Esophagus muscularis mucosa (tissue), 4 donors: ENCODE data around the gene SLC38A10. TPM values are rescaled to one million over a fixed set of nuclear protein-coding genes. Genes with fewer than 3 reads are reported as not detected.

ENCODE experiments used
- DNase-seq: peaks from one replicate; pipeline ENCODE4 v3.0.0-alpha.2; 2017; ENCODE audit errors: extremely low spot score
- H3K27ac ChIP-seq, 4 donors: fragments of 200-600 bp; sonication (generic); replicated peaks in 1 of 4; 1 replicate in 3 of 4; 2 replicates in 1 of 4; pipeline ENCODE4 v1.5.1; 2016 to 2019; ENCODE audit warnings: mild to moderate bottlenecking in 1 of 4
- H3K27me3 ChIP-seq, 4 donors: fragments of 200-600 bp; sonication (generic); one replicate each; pipeline versions ENCODE4 v1.5.1 to v1.6.0; 2016 to 2019
- H3K36me3 ChIP-seq, 4 donors: fragments of 200-600 bp; sonication (generic); one replicate each; pipeline ENCODE4 v1.5.1; 2016 to 2019
- H3K4me1 ChIP-seq, 4 donors: fragments of 200-600 bp; sonication (generic); one replicate each; pipeline ENCODE4 v1.5.1; 2016 to 2019
- H3K4me3 ChIP-seq, 4 donors: fragments of 200-600 bp; sonication (generic); 1 replicate in 2 of 4; 2 replicates in 2 of 4; pipeline ENCODE4 v1.5.1; 2016 to 2019; ENCODE audit warnings: mild to moderate bottlenecking in 4 of 4, moderate library complexity in 1 of 4
- H3K9me3 ChIP-seq, 4 donors: fragments of 200-600 bp; sonication (generic); 1 replicate in 3 of 4; 2 replicates in 1 of 4; pipeline ENCODE4 v1.5.1; 2016 to 2019
- EP300 ChIP-seq: sonication (generic); formaldehyde crosslinking; IDR thresholded peaks from one replicate; pipeline ENCODE4 v1.6.1; 2017; ENCODE audit warnings: antibody characterized with exemption
- POLR2A ChIP-seq: fragments of 450-650 bp; IDR thresholded peaks from one replicate; pipeline ENCODE4 v1.6.1; 2017; ENCODE audit warnings: antibody characterized with exemption, moderate library complexity, mild to moderate bottlenecking, low read depth
- POLR2AphosphoS5 ChIP-seq, 2 donors: sonication (generic); formaldehyde crosslinking; IDR thresholded peaks; one replicate each; pipeline ENCODE4 v1.6.1; 2017; ENCODE audit warnings: antibody characterized with exemption in 2 of 2
- WGBS: methylation state at CpG from one replicate; pipeline ENCODE4 v1.1.5; 2018; 5-methylcytosine and 5-hydroxymethylcytosine counted together
- intact Hi-C: fragments of 100-400 bp; cut with DNase I; formaldehyde crosslinking; loops from one replicate; pipeline ENCODE4 v1.15.1; 2023
- total RNA-seq, 4 donors: library from RNA; depleted of rRNA; stranded (reverse); fragments of >200 nt; gene quantifications; one replicate each; pipeline versions ENCODE4 v1.1.0 to v1.2.1, GENCODE V29; 2016
- TF ChIP-seq, protein P1 (sequence below), 3 experiments: fragments of 200-600 bp in 2 of 3; fragments of 450-650 bp in 1 of 3; sonication (generic) in 2 of 3; IDR thresholded peaks; one replicate each; pipeline ENCODE4 v1.5.1; 2017 to 2019; ENCODE audit warnings: antibody characterized with exemption in 3 of 3, mild to moderate bottlenecking in 2 of 3, moderate library complexity in 1 of 3

SLC38A10 gene
- total RNA-seq, 4 donors from 2014 or later = 78.0 to 103 (median 93.4) TPM

- WGBS = 96% methylated on average over 14 of the region's 22 CpGs
- TF ChIP-seq, protein P1, sequence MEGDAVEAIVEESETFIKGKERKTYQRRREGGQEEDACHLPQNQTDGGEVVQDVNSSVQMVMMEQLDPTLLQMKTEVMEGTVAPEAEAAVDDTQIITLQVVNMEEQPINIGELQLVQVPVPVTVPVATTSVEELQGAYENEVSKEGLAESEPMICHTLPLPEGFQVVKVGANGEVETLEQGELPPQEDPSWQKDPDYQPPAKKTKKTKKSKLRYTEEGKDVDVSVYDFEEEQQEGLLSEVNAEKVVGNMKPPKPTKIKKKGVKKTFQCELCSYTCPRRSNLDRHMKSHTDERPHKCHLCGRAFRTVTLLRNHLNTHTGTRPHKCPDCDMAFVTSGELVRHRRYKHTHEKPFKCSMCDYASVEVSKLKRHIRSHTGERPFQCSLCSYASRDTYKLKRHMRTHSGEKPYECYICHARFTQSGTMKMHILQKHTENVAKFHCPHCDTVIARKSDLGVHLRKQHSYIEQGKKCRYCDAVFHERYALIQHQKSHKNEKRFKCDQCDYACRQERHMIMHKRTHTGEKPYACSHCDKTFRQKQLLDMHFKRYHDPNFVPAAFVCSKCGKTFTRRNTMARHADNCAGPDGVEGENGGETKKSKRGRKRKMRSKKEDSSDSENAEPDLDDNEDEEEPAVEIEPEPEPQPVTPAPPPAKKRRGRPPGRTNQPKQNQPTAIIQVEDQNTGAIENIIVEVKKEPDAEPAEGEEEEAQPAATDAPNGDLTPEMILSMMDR (IDR thresholded peaks at IDR 0.05) = no peak
- TF ChIP-seq EP300 = no peak
- TF ChIP-seq POLR2AphosphoS5 (IDR thresholded peaks at IDR 0.05) = no peak
- TF ChIP-seq POLR2A = no peak
- intact Hi-C loops = no loop called here
- Histone ChIP-seq H3K4me3 (no peak overlapping the region), H3K27me3 (no peaks in the 10 kb centered on the region), H3K27ac (no peak overlapping the region), H3K9me3 (no peaks in the 10 kb centered on the region), H3K4me1 (no peaks in the 10 kb centered on the region), H3K36me3 (peaks cover 43 to 92% (median 80%) of the 10 kb centered on the region in 4 donors)
- no peak for DNase-seq
Observed at GRCh38 chr17:81265576-81265975, 29.5 kb downstream of the SLC38A10 start.

DNA sequence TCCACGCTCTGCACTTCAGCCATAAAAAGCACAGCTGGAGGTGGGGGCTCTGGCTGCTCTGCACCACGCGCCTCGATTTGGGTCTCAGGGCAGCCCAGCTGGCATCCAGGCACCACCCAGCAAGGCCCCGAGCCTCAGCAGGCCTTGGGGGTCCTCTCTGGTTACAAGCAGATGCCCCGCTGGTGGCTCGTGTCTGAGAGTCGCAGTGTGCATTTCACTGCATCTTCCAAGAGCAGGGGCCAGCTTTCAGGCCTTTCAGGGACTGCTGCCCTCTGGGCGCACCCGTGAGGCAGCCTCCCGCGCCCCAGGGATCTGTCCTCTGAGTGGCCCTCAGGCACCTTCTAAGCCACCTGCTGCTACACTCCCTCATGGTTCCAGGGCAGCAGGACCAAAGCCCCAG, 30.5 kb downstream of the SLC38A10 start:
- intact Hi-C loops = no loop called here
- Histone ChIP-seq H3K9me3 (no peaks in the 10 kb centered on the region), H3K27me3 (no peaks in the 10 kb centered on the region), H3K36me3 (peaks cover 48 to 92% (median 80%) of the 10 kb centered on the region in 4 donors), H3K4me1 (no peaks in the 10 kb centered on the region), H3K27ac (no peak overlapping the region), H3K4me3 (no peak overlapping the region)
- WGBS = 87% methylated on average over 5 of the region's 12 CpGs
- DNase-seq = no peak
- TF ChIP-seq, protein P1 (IDR thresholded peaks at IDR 0.05) = no peak
- TF ChIP-seq POLR2AphosphoS5 (IDR thresholded peaks at IDR 0.05) = no peak
- no peak for TF ChIP-seq POLR2A
- no peak for TF ChIP-seq EP300

GRCh38 chr17:81263371-81264181, 31.5 kb downstream of the SLC38A10 start:
- Histone ChIP-seq H3K36me3 (peaks cover 50 to 92% (median 81%) of the 10 kb centered on the region in 4 donors), H3K9me3 (no peaks in the 10 kb centered on the region), H3K27me3 (no peaks in the 10 kb centered on the region), H3K4me1 (no peaks in the 10 kb centered on the region), H3K27ac (no peak overlapping the region), H3K4me3 (no peak overlapping the region)
- intact Hi-C loops = no loop called here
- 97% methylated on average over 20 of the region's 40 CpGs for WGBS
- TF ChIP-seq POLR2AphosphoS5 (IDR thresholded peaks at IDR 0.05) = no peak
- TF ChIP-seq, protein P1 (IDR thresholded peaks at IDR 0.05) = no peak
- TF ChIP-seq POLR2A = no peak
- TF ChIP-seq EP300 = no peak
- no peak for DNase-seq

GRCh38 chr17:81261582-81262336, 33.3 kb downstream of the SLC38A10 start:
- Histone ChIP-seq H3K36me3 (peaks cover 43 to 96% (median 83%) of the 10 kb centered on the region in 4 donors), H3K9me3 (no peaks in the 10 kb centered on the region), H3K4me1 (peaks cover 0 to 10% (median 7%) of the 10 kb centered on the region in 4 donors), H3K27ac (no peak overlapping the region), H3K27me3 (no peaks in the 10 kb centered on the region), H3K4me3 (no peak overlapping the region)
- TF ChIP-seq POLR2AphosphoS5 (IDR thresholded peaks at IDR 0.05) (no peak), POLR2A (no peak), EP300 (no peak)
- TF ChIP-seq, protein P1 (IDR thresholded peaks at IDR 0.05) = no peak
- DNase-seq = no peak
- intact Hi-C loops = no loop called here
- WGBS = 90% methylated on average over 15 of the region's 36 CpGs
